Stimulated activated naive B cell treated with anti-CD40 and anti-IgM and Interleukin-4, amounts not matched to agents 10 μg/mL and 1 μg/mL and 100 μg/mL, for 72 hours (primary cell): ENCODE results near the gene CCDC12.

ENCODE experiments used
- ATAC-seq, 2 donors: fragments of 150-1000 bp; cut with Tn5 transposase; replicated peaks; 2 replicates each; pipeline ENCODE4 v1.10.0; 2021; ENCODE audit warnings: moderate library complexity in 1 of 2
- DNase-seq: peaks from one replicate; pipeline ENCODE4 v3.0.0; 2021
- H3K27ac Mint-ChIP-seq: one replicate; pipeline ENCODE4 v1.8.0; 2022; ENCODE audit warnings: mild to moderate bottlenecking, mixed read lengths
- H3K27me3 Mint-ChIP-seq, 2 donors: one replicate each; pipeline ENCODE4 v1.8.0; 2022; ENCODE audit warnings: mixed read lengths in 2 of 2
- H3K36me3 Mint-ChIP-seq, 2 donors: one replicate each; pipeline ENCODE4 v1.8.0; 2022; ENCODE audit warnings: mixed read lengths in 2 of 2, mild to moderate bottlenecking in 1 of 2
- H3K4me1 Mint-ChIP-seq, 2 donors: one replicate each; pipeline ENCODE4 v1.8.0; 2022; ENCODE audit warnings: mixed read lengths in 2 of 2, mild to moderate bottlenecking in 1 of 2
- H3K4me3 Mint-ChIP-seq, 2 donors: one replicate each; pipeline ENCODE4 v1.8.0; 2022; ENCODE audit warnings: mild to moderate bottlenecking in 2 of 2, mixed read lengths in 2 of 2, moderate library complexity in 1 of 2
- H3K9me3 Mint-ChIP-seq, 2 donors: one replicate each; pipeline ENCODE4 v1.8.0; 2022; ENCODE audit warnings: mixed read lengths in 2 of 2, mild to moderate bottlenecking in 1 of 2

Gene CCDC12

GRCh38 chr3:46901591-46902187, 74.9 kb downstream of the CCDC12 start:
- Mint-ChIP-seq H3K27me3 (peaks cover 19 to 25% of the 10 kb centered on the region in 2 donors), H3K4me3 (no peak overlapping the region), H3K9me3 (no peaks in the 10 kb centered on the region), H3K27ac (no peak overlapping the region), H3K36me3 (no peaks in the 10 kb centered on the region), H3K4me1 (peaks cover 10 to 18% of the 10 kb centered on the region in 2 donors)
- no peak for DNase-seq
- ATAC-seq = no peak

DNA sequence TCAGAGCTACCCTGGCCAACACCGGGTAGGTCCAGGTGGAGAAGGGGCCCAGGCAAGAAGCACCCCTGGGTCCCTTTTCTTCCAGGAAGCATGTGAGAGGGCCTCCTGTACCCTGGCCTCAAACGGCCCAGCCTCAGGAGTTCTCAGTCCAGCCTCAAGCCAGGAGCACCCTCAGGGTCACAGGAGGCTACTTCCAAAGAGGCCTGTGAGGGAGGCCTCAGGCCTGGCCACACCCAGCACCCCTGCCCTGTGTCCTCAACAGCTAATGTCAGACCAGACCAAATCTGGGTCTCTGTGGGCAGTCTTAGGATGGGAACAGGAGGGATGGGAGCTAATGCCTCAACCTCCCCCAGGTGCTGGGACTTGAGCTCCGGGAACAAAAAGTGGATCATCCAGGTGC, 75.5 kb downstream of the CCDC12 start:
- Mint-ChIP-seq H3K4me1 (peaks cover 10 to 18% of the 10 kb centered on the region in 2 donors), H3K36me3 (no peaks in the 10 kb centered on the region), H3K27me3 (peaks cover 23 to 31% of the 10 kb centered on the region in 2 donors), H3K9me3 (no peaks in the 10 kb centered on the region), H3K27ac (no peak overlapping the region), H3K4me3 (no peak overlapping the region)
- no peak for ATAC-seq
- DNase-seq = no peak

DNA sequence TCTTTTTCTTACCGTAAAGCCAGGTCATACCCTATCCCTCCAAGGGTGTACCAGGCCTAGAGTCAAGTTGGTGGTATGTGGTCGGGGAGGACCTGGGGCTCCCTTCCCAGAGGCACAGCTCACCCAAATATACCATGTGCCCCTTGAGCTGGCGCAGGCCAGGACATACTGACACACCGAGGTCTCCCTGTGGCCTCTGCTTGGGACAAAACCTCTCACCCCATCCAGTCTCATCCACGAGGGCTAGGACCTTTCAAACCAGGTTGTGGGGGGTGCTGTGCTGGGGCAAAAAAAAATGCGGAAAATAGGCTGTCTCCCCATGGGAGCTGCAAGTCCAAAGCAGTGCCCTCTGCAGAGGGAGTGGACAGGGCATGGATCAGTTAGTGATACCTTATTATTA, 76.2 kb downstream of the CCDC12 start:
- peaks cover 29 to 35% of the 10 kb centered on the region in 2 donors for H3K27me3 Mint-ChIP-seq
- no peaks in the 10 kb centered on the region for H3K9me3 Mint-ChIP-seq
- H3K36me3 Mint-ChIP-seq = no peaks in the 10 kb centered on the region
- ATAC-seq (no peak), DNase-seq (no peak)
- H3K27ac Mint-ChIP-seq = no peak overlapping the region
- H3K4me1 Mint-ChIP-seq = peaks cover 11 to 18% of the 10 kb centered on the region in 2 donors
- H3K4me3 Mint-ChIP-seq = no peak overlapping the region

DNA sequence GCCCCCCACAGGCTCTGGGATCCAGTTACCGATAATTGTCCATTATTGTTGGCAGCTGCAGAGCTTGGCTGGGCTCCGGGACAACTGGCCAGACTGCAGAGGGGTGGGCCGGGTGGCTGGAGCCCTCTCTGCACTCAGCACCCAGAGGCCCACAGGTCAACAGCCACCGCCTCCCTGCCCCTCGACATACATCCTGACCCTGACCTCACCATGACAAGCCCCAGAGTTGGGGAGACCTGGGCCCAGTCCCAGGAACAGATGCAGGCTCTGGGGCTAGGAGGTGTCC, 76.6 kb downstream of the CCDC12 start:
- no peak for ATAC-seq
- no peak overlapping the region for H3K4me3 Mint-ChIP-seq
- H3K9me3 Mint-ChIP-seq = no peaks in the 10 kb centered on the region
- H3K36me3 Mint-ChIP-seq = no peaks in the 10 kb centered on the region
- H3K4me1 Mint-ChIP-seq = peaks cover 14 to 18% of the 10 kb centered on the region in 2 donors
- no peak overlapping the region for H3K27ac Mint-ChIP-seq
- DNase-seq = no peak
- peaks cover 33 to 35% of the 10 kb centered on the region in 2 donors for H3K27me3 Mint-ChIP-seq

DNA sequence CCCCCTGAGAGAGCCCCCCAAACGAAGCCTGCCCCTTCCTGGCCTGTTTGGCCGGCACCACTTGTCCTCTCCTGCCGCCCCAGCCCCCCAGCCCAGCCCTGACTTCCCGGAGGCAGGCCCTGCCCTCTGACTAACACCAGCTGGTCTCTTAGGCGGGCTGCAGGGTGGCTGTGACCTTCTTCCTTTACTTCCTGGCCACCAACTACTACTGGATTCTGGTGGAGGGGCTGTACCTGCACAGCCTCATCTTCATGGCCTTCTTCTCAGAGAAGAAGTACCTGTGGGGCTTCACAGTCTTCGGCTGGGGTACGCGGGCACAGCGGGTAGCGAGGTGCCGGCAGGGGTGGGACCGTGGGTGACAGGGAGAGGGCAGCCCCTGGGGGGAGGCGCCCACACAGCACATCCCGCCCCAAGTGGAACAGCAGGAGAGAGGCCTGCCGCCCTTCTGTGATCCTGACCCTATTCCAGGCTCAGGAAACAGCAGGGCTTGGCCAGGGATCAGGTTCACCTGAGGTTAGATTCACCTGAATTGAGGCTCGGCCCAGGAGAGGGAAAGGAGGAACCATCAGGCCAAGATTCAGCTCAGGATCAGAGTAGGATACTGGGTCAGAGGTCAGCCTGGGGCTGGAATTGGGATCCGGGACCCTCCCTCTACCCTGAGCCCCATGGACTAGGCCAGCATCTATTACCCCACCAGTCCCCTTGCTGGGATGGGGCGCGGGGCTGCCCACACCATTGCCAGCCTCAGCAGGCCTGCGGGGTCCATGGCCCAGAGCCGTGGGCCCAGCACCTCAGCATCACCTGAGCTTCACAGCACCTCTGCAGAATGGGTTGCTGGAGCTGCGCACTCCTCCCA, 77.2 kb downstream of the CCDC12 start:
- no peak for DNase-seq
- Mint-ChIP-seq H3K4me3 (peak overlapping the region; percentile 53 to 69), H3K27ac (peak overlapping the region; percentile 11), H3K4me1 (peaks cover 14 to 18% of the 10 kb centered on the region in 2 donors), H3K27me3 (peaks cover 33 to 35% of the 10 kb centered on the region in 2 donors), H3K36me3 (no peaks in the 10 kb centered on the region), H3K9me3 (no peaks in the 10 kb centered on the region)
- no peak for ATAC-seq

GRCh38 chr3:46898321-46899150, 78.0 kb downstream of the CCDC12 start:
- no peak overlapping the region for H3K27ac Mint-ChIP-seq
- ATAC-seq = peak; percentile 56 to 65
- DNase-seq = no peak
- peak overlapping the region; percentile 64 to 69 for H3K4me3 Mint-ChIP-seq
- H3K9me3 Mint-ChIP-seq = no peaks in the 10 kb centered on the region
- H3K27me3 Mint-ChIP-seq = peaks cover 37 to 40% of the 10 kb centered on the region in 2 donors
- peaks cover 18 to 24% of the 10 kb centered on the region in 2 donors for H3K4me1 Mint-ChIP-seq
- no peaks in the 10 kb centered on the region for H3K36me3 Mint-ChIP-seq

DNA sequence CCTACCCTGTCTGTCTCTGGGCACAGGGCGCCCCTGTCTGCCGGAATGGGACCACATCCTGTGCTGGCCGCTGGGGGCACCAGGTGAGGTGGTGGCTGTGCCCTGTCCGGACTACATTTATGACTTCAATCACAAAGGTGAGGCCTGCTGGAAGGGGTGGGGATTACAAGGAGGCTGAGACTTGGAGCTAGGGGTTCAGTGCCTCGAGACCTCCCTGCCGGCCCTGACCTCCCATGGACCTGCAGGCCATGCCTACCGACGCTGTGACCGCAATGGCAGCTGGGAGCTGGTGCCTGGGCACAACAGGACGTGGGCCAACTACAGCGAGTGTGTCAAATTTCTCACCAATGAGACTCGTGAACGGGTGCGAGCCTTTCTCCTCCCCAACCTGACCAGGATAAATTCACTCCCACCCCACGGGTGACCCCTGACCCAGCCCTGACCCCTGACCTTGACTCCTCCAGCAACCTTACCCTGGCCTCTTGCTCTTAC, 78.7 kb downstream of the CCDC12 start:
- Mint-ChIP-seq H3K36me3 (no peaks in the 10 kb centered on the region), H3K9me3 (no peaks in the 10 kb centered on the region), H3K4me3 (peak overlapping the region; percentile 12 to 64), H3K27me3 (peaks cover 43 to 47% of the 10 kb centered on the region in 2 donors), H3K27ac (no peak overlapping the region), H3K4me1 (peaks cover 18 to 28% of the 10 kb centered on the region in 2 donors)
- no peak for DNase-seq
- no peak for ATAC-seq

DNA sequence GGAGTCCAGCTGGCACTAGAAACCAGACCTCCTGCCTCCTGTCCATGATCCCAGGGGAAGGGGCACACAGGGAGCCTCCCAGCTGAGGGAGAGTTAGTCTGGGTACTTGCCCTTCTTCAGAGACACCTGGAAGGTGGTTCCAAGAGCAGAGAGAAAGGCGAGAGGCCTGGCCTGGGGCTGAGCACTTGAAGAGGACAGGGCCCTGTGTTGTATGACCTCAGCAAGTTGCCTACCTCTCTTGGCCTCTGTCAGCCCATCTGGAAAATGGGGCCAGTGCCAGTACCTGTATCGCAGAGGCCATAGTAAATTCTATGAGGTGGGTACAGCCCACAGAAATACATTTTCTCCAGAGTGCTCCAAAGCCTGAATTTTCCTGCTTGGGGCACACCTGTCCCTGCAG, 79.5 kb downstream of the CCDC12 start:
- ATAC-seq (no peak), DNase-seq (no peak)
- Mint-ChIP-seq H3K4me3 (no peak overlapping the region), H3K9me3 (no peaks in the 10 kb centered on the region), H3K4me1 (peaks cover 24 to 37% of the 10 kb centered on the region in 2 donors), H3K36me3 (no peaks in the 10 kb centered on the region), H3K27me3 (peaks cover 46 to 55% of the 10 kb centered on the region in 2 donors), H3K27ac (peak overlapping the region; percentile 47)

GRCh38 chr3:46896386-46896785, 80.2 kb downstream of the CCDC12 start:
- no peak overlapping the region for H3K27ac Mint-ChIP-seq
- no peaks in the 10 kb centered on the region for H3K36me3 Mint-ChIP-seq
- DNase-seq (no peak), ATAC-seq (no peak)
- no peak overlapping the region for H3K4me3 Mint-ChIP-seq
- H3K27me3 Mint-ChIP-seq = peaks cover 51 to 62% of the 10 kb centered on the region in 2 donors
- no peaks in the 10 kb centered on the region for H3K9me3 Mint-ChIP-seq
- peaks cover 28 to 37% of the 10 kb centered on the region in 2 donors for H3K4me1 Mint-ChIP-seq

DNA sequence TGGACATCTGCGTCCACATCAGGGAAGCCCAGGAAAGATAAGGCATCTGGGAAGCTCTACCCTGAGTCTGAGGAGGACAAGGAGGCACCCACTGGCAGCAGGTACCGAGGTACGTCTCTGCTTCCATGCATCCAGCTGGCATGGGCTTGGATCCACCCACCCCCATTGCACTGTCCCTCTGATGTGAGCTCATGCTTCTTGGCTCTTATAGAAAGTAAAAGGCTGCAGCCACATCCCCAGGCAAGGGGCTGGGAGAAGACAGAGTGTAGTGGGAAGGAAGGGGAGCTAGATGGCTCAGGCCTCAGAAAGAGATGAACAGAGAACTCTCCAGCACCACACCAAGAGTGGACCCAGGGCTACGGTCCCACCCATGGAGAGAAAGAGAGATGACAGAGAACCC, 80.8 kb downstream of the CCDC12 start:
- no peak for ATAC-seq
- Mint-ChIP-seq H3K27ac (no peak overlapping the region), H3K36me3 (no peaks in the 10 kb centered on the region), H3K9me3 (no peaks in the 10 kb centered on the region), H3K4me1 (peaks cover 28 to 37% of the 10 kb centered on the region in 2 donors), H3K27me3 (peaks cover 57 to 68% of the 10 kb centered on the region in 2 donors), H3K4me3 (no peak overlapping the region)
- DNase-seq = no peak

GRCh38 chr3:46895204-46895660, 81.3 kb downstream of the CCDC12 start:
- no peak overlapping the region for H3K27ac Mint-ChIP-seq
- peaks cover 28 to 37% of the 10 kb centered on the region in 2 donors for H3K4me1 Mint-ChIP-seq
- no peaks in the 10 kb centered on the region for H3K36me3 Mint-ChIP-seq
- H3K9me3 Mint-ChIP-seq = no peaks in the 10 kb centered on the region
- H3K27me3 Mint-ChIP-seq = peaks cover 61 to 70% of the 10 kb centered on the region in 2 donors
- ATAC-seq (peak; percentile 77 to 80), DNase-seq (peak; percentile 59)
- no peak overlapping the region for H3K4me3 Mint-ChIP-seq

GRCh38 chr3:46894256-46894655, 82.3 kb downstream of the CCDC12 start:
- peaks cover 28 to 36% of the 10 kb centered on the region in 2 donors for H3K4me1 Mint-ChIP-seq
- H3K27me3 Mint-ChIP-seq = peaks cover 63 to 77% of the 10 kb centered on the region in 2 donors
- ATAC-seq (no peak), DNase-seq (no peak)
- no peaks in the 10 kb centered on the region for H3K36me3 Mint-ChIP-seq
- H3K27ac Mint-ChIP-seq = no peak overlapping the region
- H3K9me3 Mint-ChIP-seq = no peaks in the 10 kb centered on the region
- H3K4me3 Mint-ChIP-seq = no peak overlapping the region

- ATAC-seq (peak in 1 of 2 donors; percentile 24), DNase-seq (no peak)
- H3K27me3 Mint-ChIP-seq = peaks cover 58 to 77% of the 10 kb centered on the region in 2 donors
- no peak overlapping the region for H3K4me3 Mint-ChIP-seq
- no peaks in the 10 kb centered on the region for H3K36me3 Mint-ChIP-seq
- H3K27ac Mint-ChIP-seq = no peak overlapping the region
- peaks cover 26 to 31% of the 10 kb centered on the region in 2 donors for H3K4me1 Mint-ChIP-seq
- H3K9me3 Mint-ChIP-seq = no peaks in the 10 kb centered on the region
Measured at GRCh38 chr3:46893763-46894162, 82.8 kb downstream of the CCDC12 start.

DNA sequence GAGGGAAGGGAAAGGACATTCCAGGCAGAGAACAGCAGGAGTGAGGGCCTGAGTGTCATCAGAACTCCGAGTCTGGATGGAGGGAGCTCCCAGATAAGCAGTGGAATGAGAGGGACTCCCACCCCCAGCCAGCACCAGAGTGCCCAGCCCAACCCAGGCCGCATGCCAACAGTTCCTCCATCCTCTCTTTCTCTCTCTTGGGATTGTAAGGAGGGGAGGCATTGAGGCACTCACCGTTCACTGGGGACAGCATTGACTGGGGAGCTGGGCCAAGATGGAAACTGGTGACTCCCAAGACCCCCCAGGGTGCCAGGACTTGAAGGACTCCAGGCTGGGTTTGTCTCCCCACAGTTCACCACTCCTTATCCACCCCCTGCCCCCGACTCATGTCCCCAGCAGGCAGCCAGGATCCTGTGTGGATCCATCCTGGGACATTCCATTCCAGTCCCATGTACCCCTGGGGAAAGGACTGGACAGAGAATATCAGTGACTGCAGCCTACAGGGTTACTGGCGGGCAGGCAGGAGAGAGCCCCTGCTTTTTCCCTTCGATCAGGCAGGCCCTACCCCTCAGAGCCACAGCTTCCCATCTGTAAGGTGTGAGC, 83.3 kb downstream of the CCDC12 start:
- Mint-ChIP-seq H3K36me3 (no peaks in the 10 kb centered on the region), H3K4me3 (no peak overlapping the region), H3K4me1 (peaks cover 22 to 26% of the 10 kb centered on the region in 2 donors), H3K9me3 (no peaks in the 10 kb centered on the region), H3K27me3 (peaks cover 53 to 74% of the 10 kb centered on the region in 2 donors), H3K27ac (no peak overlapping the region)
- DNase-seq (no peak), ATAC-seq (no peak)
